Upper lobe of left lung (tissue), 6 donors: ENCODE results near the gene GRK7. TPM values are rescaled to one million over a fixed set of nuclear protein-coding genes. Genes with fewer than 3 reads are reported as not detected.

Experiments used
- ATAC-seq, 2 donors: fragments of 200-7000 bp; cut with Tn5 transposase; one replicate each; pipeline ENCODE4 v1.9.1; 2022; ENCODE audit warnings: mild to moderate bottlenecking in 2 of 2, moderate library complexity in 2 of 2; ENCODE audit not compliant: low FRiP score in 2 of 2
- DNase-seq, 2 donors: peaks; one replicate each; pipeline ENCODE4 v3.0.0-alpha.2; 2019 to 2020
- H3K27ac ChIP-seq, 4 donors: fragments of 200-600 bp; sonication (generic); one replicate each; pipeline ENCODE4 v1.5.1; 2016 to 2019
- H3K27me3 ChIP-seq, 4 donors: fragments of 200-600 bp; sonication (generic); one replicate each; pipeline ENCODE4 v1.5.1; 2017 to 2019
- H3K36me3 ChIP-seq, 4 donors: fragments of 200-600 bp; sonication (generic); one replicate each; pipeline ENCODE4 v1.5.1; 2016 to 2019
- H3K4me1 ChIP-seq, 4 donors: fragments of 200-600 bp; sonication (generic); one replicate each; pipeline ENCODE4 v1.5.1; 2018 to 2019
- H3K4me3 ChIP-seq, 4 donors: fragments of 200-600 bp; sonication (generic); one replicate each; pipeline ENCODE4 v1.5.1; 2017 to 2019; ENCODE audit warnings: mild to moderate bottlenecking in 2 of 4, moderate library complexity in 1 of 4
- H3K9me3 ChIP-seq, 4 donors: fragments of 200-600 bp; sonication (generic); one replicate each; pipeline ENCODE4 v1.5.1; 2018 to 2019
- EP300 ChIP-seq, 4 donors: sonication (generic); formaldehyde crosslinking; IDR thresholded peaks; one replicate each; pipeline ENCODE4 v1.5.1; 2017; ENCODE audit warnings: antibody characterized with exemption in 4 of 4, control low read depth in 2 of 4
- POLR2A ChIP-seq, 4 donors: fragments of 450-650 bp; IDR thresholded peaks; one replicate each; pipeline ENCODE4 v1.5.1; 2016 to 2017; ENCODE audit warnings: antibody characterized with exemption in 4 of 4, mild to moderate bottlenecking in 2 of 4
- POLR2AphosphoS5 ChIP-seq, 2 donors: sonication (generic); formaldehyde crosslinking; IDR thresholded peaks; one replicate each; pipeline ENCODE4 v1.5.1; 2017; ENCODE audit warnings: antibody characterized with exemption in 2 of 2
- whole genome bisulfite sequencing, 2 donors: methylation state at CpG; one replicate each; pipeline ENCODE4 v1.1.5; 2017 to 2018; 5-methylcytosine and 5-hydroxymethylcytosine counted together
- total RNA-seq, 6 donors: library from RNA; depleted of rRNA in 4 of 6; stranded (reverse); fragments of >200 nt in 4 of 6; gene quantifications; one replicate each; pipeline versions ENCODE4 v1.1.0 to v1.2.1, GENCODE V29; 2016 to 2021
- TF ChIP-seq, protein P1 (sequence below), 6 experiments: fragments of 450-650 bp in 4 of 6; fragments of 200-600 bp in 2 of 6; sonication (generic) in 2 of 6; IDR thresholded peaks; one replicate each; pipeline ENCODE4 v1.5.1; 2016 to 2019; ENCODE audit warnings: antibody characterized with exemption in 6 of 6
- donor health status: DM: no; HTN: no; CAD: no; lungs with moderate emphysema.
- donor health status: DM: no; HTN: yes; CAD: no; lungs with severe emphysema.

GRK7 gene
- total RNA-seq, 6 donors from 2014 or later: 0.22 TPM; not detected in 5

DNA sequence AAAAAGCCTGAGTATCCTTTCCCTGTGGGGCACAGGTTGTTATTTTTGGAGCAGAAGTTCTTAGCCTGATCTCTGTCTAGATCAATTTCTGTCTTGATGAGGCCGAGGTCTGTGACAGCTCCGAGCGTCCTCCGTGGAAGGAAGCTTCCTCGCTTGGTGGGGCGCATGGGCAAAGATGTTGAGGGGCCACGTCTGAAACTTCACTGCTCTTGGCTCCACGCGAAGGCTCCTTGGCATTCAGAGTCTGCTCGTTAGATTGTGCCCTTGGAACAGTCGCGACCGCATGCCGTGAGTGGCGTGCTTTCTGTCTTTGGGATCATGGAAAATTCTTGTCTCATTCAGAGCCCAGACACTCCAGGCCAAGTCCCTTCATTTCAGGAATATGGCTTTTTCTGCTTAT is 13.7 kb downstream of the GRK7 start:
- no peaks in the 10 kb centered on the region for H3K36me3 ChIP-seq
- TF ChIP-seq EP300 (IDR thresholded peaks at IDR 0.05) (no peak), POLR2A (IDR thresholded peaks at IDR 0.05) (no peak), POLR2AphosphoS5 (IDR thresholded peaks at IDR 0.05) (no peak)
- TF ChIP-seq, protein P1, sequence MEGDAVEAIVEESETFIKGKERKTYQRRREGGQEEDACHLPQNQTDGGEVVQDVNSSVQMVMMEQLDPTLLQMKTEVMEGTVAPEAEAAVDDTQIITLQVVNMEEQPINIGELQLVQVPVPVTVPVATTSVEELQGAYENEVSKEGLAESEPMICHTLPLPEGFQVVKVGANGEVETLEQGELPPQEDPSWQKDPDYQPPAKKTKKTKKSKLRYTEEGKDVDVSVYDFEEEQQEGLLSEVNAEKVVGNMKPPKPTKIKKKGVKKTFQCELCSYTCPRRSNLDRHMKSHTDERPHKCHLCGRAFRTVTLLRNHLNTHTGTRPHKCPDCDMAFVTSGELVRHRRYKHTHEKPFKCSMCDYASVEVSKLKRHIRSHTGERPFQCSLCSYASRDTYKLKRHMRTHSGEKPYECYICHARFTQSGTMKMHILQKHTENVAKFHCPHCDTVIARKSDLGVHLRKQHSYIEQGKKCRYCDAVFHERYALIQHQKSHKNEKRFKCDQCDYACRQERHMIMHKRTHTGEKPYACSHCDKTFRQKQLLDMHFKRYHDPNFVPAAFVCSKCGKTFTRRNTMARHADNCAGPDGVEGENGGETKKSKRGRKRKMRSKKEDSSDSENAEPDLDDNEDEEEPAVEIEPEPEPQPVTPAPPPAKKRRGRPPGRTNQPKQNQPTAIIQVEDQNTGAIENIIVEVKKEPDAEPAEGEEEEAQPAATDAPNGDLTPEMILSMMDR (IDR thresholded peaks at IDR 0.05): no peak

DNA sequence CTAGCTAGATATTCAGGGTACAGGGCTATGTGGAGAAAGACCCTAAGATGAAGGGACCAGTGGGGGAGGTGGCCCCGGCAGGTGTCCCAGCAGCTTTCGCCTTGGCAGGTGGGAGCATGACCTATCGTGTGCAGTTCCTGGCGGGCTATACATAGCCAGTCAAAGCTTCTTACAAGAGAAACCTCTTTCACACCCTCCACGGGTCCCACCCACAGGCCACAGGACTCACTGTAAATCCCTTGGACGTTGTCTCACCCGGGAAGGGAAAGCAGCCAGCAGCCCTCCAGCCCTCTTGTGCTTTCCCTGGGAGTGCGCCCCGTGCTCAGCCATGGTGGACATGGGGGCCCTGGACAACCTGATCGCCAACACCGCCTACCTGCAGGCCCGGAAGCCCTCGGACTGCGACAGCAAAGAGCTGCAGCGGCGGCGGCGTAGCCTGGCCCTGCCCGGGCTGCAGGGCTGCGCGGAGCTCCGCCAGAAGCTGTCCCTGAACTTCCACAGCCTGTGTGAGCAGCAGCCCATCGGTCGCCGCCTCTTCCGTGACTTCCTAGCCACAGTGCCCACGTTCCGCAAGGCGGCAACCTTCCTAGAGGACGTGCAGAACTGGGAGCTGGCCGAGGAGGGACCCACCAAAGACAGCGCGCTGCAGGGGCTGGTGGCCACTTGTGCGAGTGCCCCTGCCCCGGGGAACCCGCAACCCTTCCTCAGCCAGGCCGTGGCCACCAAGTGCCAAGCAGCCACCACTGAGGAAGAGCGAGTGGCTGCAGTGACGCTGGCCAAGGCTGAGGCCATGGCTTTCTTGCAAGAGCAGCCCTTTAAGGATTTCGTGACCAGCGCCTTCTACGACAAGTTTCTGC is 15.0 kb downstream of the GRK7 start:
- Histone ChIP-seq H3K27ac (no peak overlapping the region), H3K9me3 (no peaks in the 10 kb centered on the region), H3K4me3 (no peak overlapping the region), H3K36me3 (no peaks in the 10 kb centered on the region), H3K4me1 (no peaks in the 10 kb centered on the region), H3K27me3 (no peaks in the 10 kb centered on the region)
- DNase-seq (peak in 1 of 2 donors; percentile 77), ATAC-seq (peak in 1 of 2 donors; percentile 62)
- WGBS, 2 donors: 94% methylated on average over 18 to 40 of the region's 42 CpGs
- no peak for TF ChIP-seq POLR2A (IDR thresholded peaks at IDR 0.05)
- TF ChIP-seq, protein P1 (IDR thresholded peaks at IDR 0.05): no peak
- TF ChIP-seq POLR2AphosphoS5 (IDR thresholded peaks at IDR 0.05): no peak
- TF ChIP-seq EP300 (IDR thresholded peaks at IDR 0.05): no peak

More for the DNA sequence above, 13.7 kb downstream of the GRK7 start:
- WGBS, 2 donors: 87 to 93% methylated on average over 15 of the region's 15 CpGs
- no peaks in the 10 kb centered on the region for H3K4me1 ChIP-seq
- H3K4me3 ChIP-seq: no peak overlapping the region
- H3K9me3 ChIP-seq: no peaks in the 10 kb centered on the region
- no peaks in the 10 kb centered on the region for H3K27me3 ChIP-seq
- no peak for ATAC-seq
- H3K27ac ChIP-seq: no peak overlapping the region
- peak in 1 of 2 donors; percentile 41 for DNase-seq

DNA sequence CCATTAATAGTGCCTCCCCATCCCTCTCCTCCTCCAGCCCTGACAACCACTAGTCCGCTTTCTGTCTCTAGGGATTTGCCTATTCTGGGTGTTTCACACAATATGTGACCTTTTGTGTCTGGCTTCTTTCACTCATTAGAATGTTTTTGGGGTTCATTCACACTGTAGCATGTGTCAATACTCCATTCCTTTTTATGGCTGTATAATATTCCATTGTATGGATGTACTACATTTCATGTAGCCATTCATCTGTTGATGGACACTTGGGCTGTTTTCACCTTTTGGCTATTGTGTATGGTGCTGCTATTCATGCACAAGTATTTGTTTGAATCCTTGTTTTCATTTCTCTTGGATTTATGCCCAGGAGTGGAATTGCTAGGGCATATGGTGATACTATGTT is 16.5 kb downstream of the GRK7 start:
- H3K4me1 ChIP-seq: no peaks in the 10 kb centered on the region
- no peaks in the 10 kb centered on the region for H3K9me3 ChIP-seq
- 96 to 100% methylated on average over 1 of the region's 1 CpG for WGBS, 2 donors
- TF ChIP-seq, protein P1 (IDR thresholded peaks at IDR 0.05): no peak
- TF ChIP-seq EP300 (IDR thresholded peaks at IDR 0.05) (no peak), POLR2A (IDR thresholded peaks at IDR 0.05) (no peak), POLR2AphosphoS5 (IDR thresholded peaks at IDR 0.05) (no peak)
- no peak for ATAC-seq
- H3K27ac ChIP-seq: no peak overlapping the region
- H3K27me3 ChIP-seq: no peaks in the 10 kb centered on the region
- no peaks in the 10 kb centered on the region for H3K36me3 ChIP-seq
- H3K4me3 ChIP-seq: no peak overlapping the region
- no peak for DNase-seq

DNA sequence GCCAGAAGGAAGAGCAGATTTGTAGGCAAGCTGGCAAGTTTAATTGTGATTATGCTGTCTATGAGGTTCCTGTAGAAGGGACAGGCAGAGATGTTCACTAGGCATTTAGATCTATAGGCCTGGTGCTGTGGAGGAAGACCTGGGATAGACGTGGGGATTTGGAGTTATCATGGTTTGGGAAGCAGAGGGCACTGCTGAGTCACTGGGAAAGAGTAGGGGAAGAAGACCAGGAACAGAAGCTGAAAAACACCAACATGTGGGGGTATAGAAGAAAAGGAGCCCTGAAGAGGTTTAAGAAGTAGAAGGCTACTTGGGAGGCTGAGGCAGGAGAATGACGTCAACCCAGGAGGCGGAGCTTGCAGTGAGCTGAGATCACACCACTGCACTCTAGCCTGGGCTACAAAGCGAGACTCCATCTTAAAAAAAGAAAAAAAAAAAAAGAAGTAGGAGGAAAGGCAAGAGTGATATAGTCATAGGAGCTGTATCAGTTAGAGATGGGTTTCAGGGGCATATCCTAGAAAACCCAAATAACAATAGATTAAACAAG is 19.3 kb downstream of the GRK7 start:
- no peak overlapping the region for H3K27ac ChIP-seq
- no peak overlapping the region for H3K4me3 ChIP-seq
- DNase-seq (no peak), ATAC-seq (no peak)
- no peaks in the 10 kb centered on the region for H3K9me3 ChIP-seq
- no peaks in the 10 kb centered on the region for H3K36me3 ChIP-seq
- no peaks in the 10 kb centered on the region for H3K27me3 ChIP-seq
- 48 to 69% methylated on average over 4 of the region's 4 CpGs for WGBS, 2 donors
- TF ChIP-seq POLR2AphosphoS5 (IDR thresholded peaks at IDR 0.05) (no peak), EP300 (IDR thresholded peaks at IDR 0.05) (no peak), POLR2A (IDR thresholded peaks at IDR 0.05) (no peak)
- TF ChIP-seq, protein P1 (IDR thresholded peaks at IDR 0.05): peak in 1 of 6 experiments; percentile 22
- no peaks in the 10 kb centered on the region for H3K4me1 ChIP-seq
